Smooth muscle cell (in vitro differentiated cells): Measurements from ENCODE around the gene PPP1R12B. TPM values are rescaled to one million over a fixed set of nuclear protein-coding genes. Genes with fewer than 3 reads are reported as not detected.

Experiments used
- DNase-seq: peaks from one replicate; lab custom pipeline; 2025; ENCODE audit not compliant: unreplicated experiment; lab: John Stamatoyannopoulos, UW
- H2AFZ ChIP-seq: fragments of 200-600 bp; sonication (generic); 2 replicates; pipeline ENCODE4 v1.6.0; 2016; ENCODE audit warnings: antibody characterized with exemption, low read depth, mild to moderate bottlenecking
- H3F3A ChIP-seq: fragments of 200-600 bp; sonication (generic); 2 replicates; pipeline ENCODE4 v1.6.0; 2017; ENCODE audit warnings: antibody characterized with exemption, low read depth
- H3K27ac ChIP-seq: fragments of 200-600 bp; sonication (generic); 2 replicates; pipeline ENCODE4 v1.5.1; 2016; ENCODE audit warnings: low read depth, mild to moderate bottlenecking
- H3K27me3 ChIP-seq: fragments of 200-600 bp; sonication (generic); 2 replicates; pipeline ENCODE4 v1.6.1; 2016; ENCODE audit warnings: low read depth, mild to moderate bottlenecking
- H3K36me3 ChIP-seq: fragments of 200-600 bp; sonication (generic); 2 replicates; pipeline ENCODE4 v1.5.1; 2016; ENCODE audit warnings: low read depth
- H3K4me1 ChIP-seq: fragments of 200-600 bp; sonication (generic); 2 replicates; pipeline ENCODE4 v1.5.1; 2016; ENCODE audit warnings: low read depth
- H3K4me2 ChIP-seq: fragments of 200-600 bp; sonication (generic); 2 replicates; pipeline ENCODE4 v1.6.0; 2016; ENCODE audit warnings: mild to moderate bottlenecking
- H3K4me3 ChIP-seq: fragments of 200-600 bp; sonication (generic); 2 replicates; pipeline ENCODE4 v1.5.1; 2016; ENCODE audit warnings: mild to moderate bottlenecking
- H3K79me2 ChIP-seq: fragments of 200-600 bp; sonication (generic); 2 replicates; pipeline ENCODE4 v1.6.0; 2016; ENCODE audit warnings: low read depth, mild to moderate bottlenecking
- H3K9ac ChIP-seq: fragments of 200-600 bp; sonication (generic); 2 replicates; pipeline ENCODE4 v1.6.0; 2016; ENCODE audit warnings: low read depth
- H3K9me3 ChIP-seq: fragments of 200-600 bp; sonication (generic); replicated peaks from 2 replicates; pipeline ENCODE4 v1.5.1; 2016; ENCODE audit warnings: low read depth
- H4K20me1 ChIP-seq: fragments of 200-600 bp; sonication (generic); 2 replicates; pipeline ENCODE4 v1.6.0; 2016; ENCODE audit warnings: low read depth
- CTCF ChIP-seq: fragments of 200-600 bp; sonication (generic); IDR thresholded peaks from 2 replicates; pipeline ENCODE4 v1.5.1; 2017; ENCODE audit warnings: borderline replicate concordance, mild to moderate bottlenecking, antibody characterized with exemption; ENCODE audit not compliant: insufficient read depth, poor library complexity, severe bottlenecking
- WGBS: methylation state at CpG from one replicate; pipeline ENCODE4 v1.1.7; 2016; ENCODE audit warnings: low lambda C conversion rate; 5-methylcytosine and 5-hydroxymethylcytosine counted together
- polyA plus RNA-seq: library from polyadenylated mRNA; unstranded; fragments of >200 nt; fragmentation: Nextera tagmentation; extraction: Ambion mirVana; gene quantifications from 2 replicates; pipeline ENCODE4 v1.2.1, GENCODE V29; 2016
- total RNA-seq: library from RNA; depleted of rRNA; stranded (reverse); fragments of >200 nt; gene quantifications from 2 replicates; pipeline ENCODE4 v1.2.3, GENCODE V29; 2014

Gene PPP1R12B
- total and polyA plus RNA-seq, 2 experiments from 2014 or later, result 2.8 to 6.7 TPM

- Histone ChIP-seq H2AFZ (no peak overlapping the region), H3K9ac (no peak overlapping the region), H3K4me2 (no peak overlapping the region), H3F3A (no peaks in the 10 kb centered on the region), H3K4me3 (no peak overlapping the region), H3K9me3 (no peaks in the 10 kb centered on the region), H3K4me1 (no peaks in the 10 kb centered on the region), H3K36me3 (no peaks in the 10 kb centered on the region), H3K27me3 (no peaks in the 10 kb centered on the region), H3K27ac (no peak overlapping the region), H3K79me2 (no peaks in the 10 kb centered on the region), H4K20me1 (no peaks in the 10 kb centered on the region)
- no peak for TF ChIP-seq CTCF
- WGBS, result 94% methylated on average over 1 of the region's 1 CpG
- no peak for DNase-seq
Measured at GRCh38 chr1:202563818-202564217, 215.3 kb downstream of the PPP1R12B start.

GRCh38 chr1:202564958-202565495, 216.5 kb downstream of the PPP1R12B start:
- Histone ChIP-seq H3K79me2 (no peaks in the 10 kb centered on the region), H3K9ac (no peak overlapping the region), H3K4me3 (no peak overlapping the region), H3K27me3 (no peaks in the 10 kb centered on the region), H3K9me3 (no peaks in the 10 kb centered on the region), H2AFZ (no peak overlapping the region), H3K27ac (no peak overlapping the region), H4K20me1 (no peaks in the 10 kb centered on the region), H3K4me1 (no peaks in the 10 kb centered on the region), H3K36me3 (no peaks in the 10 kb centered on the region), H3F3A (no peaks in the 10 kb centered on the region), H3K4me2 (no peak overlapping the region)
- TF ChIP-seq CTCF, result no peak
- 90% methylated on average over 2 of the region's 2 CpGs for WGBS
- DNase-seq, result no peak

GRCh38 chr1:202565890-202566602, 217.5 kb downstream of the PPP1R12B start:
- H3K36me3 ChIP-seq, result no peaks in the 10 kb centered on the region
- no peaks in the 10 kb centered on the region for H4K20me1 ChIP-seq
- no peak overlapping the region for H3K4me2 ChIP-seq
- DNase-seq, result no peak
- no peak overlapping the region for H2AFZ ChIP-seq
- 96% methylated on average over 2 of the region's 2 CpGs for WGBS
- H3K27me3 ChIP-seq, result no peaks in the 10 kb centered on the region
- no peak overlapping the region for H3K27ac ChIP-seq
- no peaks in the 10 kb centered on the region for H3K4me1 ChIP-seq
- no peaks in the 10 kb centered on the region for H3K9me3 ChIP-seq
- no peak overlapping the region for H3K4me3 ChIP-seq
- no peak overlapping the region for H3K9ac ChIP-seq
- TF ChIP-seq CTCF, result no peak
- no peaks in the 10 kb centered on the region for H3F3A ChIP-seq
- no peaks in the 10 kb centered on the region for H3K79me2 ChIP-seq

- H3K9ac ChIP-seq, result no peak overlapping the region
- DNase-seq, result no peak
- no peak overlapping the region for H2AFZ ChIP-seq
Measured at GRCh38 chr1:202567738-202568137, 219.2 kb downstream of the PPP1R12B start.

More at GRCh38 chr1:202567738-202568137, 219.2 kb downstream of the PPP1R12B start:
- Histone ChIP-seq H3F3A (no peaks in the 10 kb centered on the region), H3K4me3 (no peak overlapping the region), H3K4me2 (peak overlapping the region; percentile 11), H3K27ac (no peak overlapping the region), H3K36me3 (no peaks in the 10 kb centered on the region), H3K4me1 (no peaks in the 10 kb centered on the region), H3K9me3 (no peaks in the 10 kb centered on the region), H3K27me3 (no peaks in the 10 kb centered on the region), H3K79me2 (no peaks in the 10 kb centered on the region), H4K20me1 (no peaks in the 10 kb centered on the region)
- TF ChIP-seq CTCF, result no peak
- WGBS, result 67% methylated on average over 4 of the region's 4 CpGs
